Parathyroid adenoma (tissue), 2 donors: ENCODE results near the gene HORMAD2.

Experiments used
- H2AFZ ChIP-seq: fragments of 300-600 bp; sonication (generic); one replicate; pipeline ENCODE4 v1.7.0; 2017; ENCODE audit warnings: antibody characterized with exemption, mild to moderate bottlenecking
- H3K27ac ChIP-seq: fragments of 300-600 bp; sonication (generic); one replicate; pipeline ENCODE4 v1.7.0; 2017
- H3K27me3 ChIP-seq: fragments of 300-600 bp; sonication (generic); one replicate; pipeline ENCODE4 v1.7.0; 2017; ENCODE audit warnings: low read length; ENCODE audit not compliant: control insufficient read depth, insufficient read depth
- H3K36me3 ChIP-seq: fragments of 300-600 bp; sonication (generic); one replicate; pipeline ENCODE4 v1.7.0; 2017; ENCODE audit warnings: low read length; ENCODE audit not compliant: control insufficient read depth, insufficient read depth
- H3K4me1 ChIP-seq: fragments of 300-600 bp; sonication (generic); one replicate; pipeline ENCODE4 v1.7.0; 2017; ENCODE audit warnings: control low read depth
- H3K4me2 ChIP-seq: fragments of 300-600 bp; sonication (generic); one replicate; pipeline ENCODE4 v1.7.0; 2017; ENCODE audit warnings: low read length
- H3K4me3 ChIP-seq: fragments of 300-600 bp; sonication (generic); one replicate; pipeline ENCODE4 v1.7.0; 2017; ENCODE audit warnings: low read depth, low read length
- H3K79me2 ChIP-seq: fragments of 300-600 bp; sonication (generic); one replicate; pipeline ENCODE4 v1.7.0; 2017; ENCODE audit warnings: control low read depth
- H3K9ac ChIP-seq: fragments of 300-600 bp; sonication (generic); one replicate; pipeline ENCODE4 v1.7.0; 2017; ENCODE audit warnings: mild to moderate bottlenecking
- H3K9me3 ChIP-seq: fragments of 300-600 bp; sonication (generic); one replicate; pipeline ENCODE4 v1.7.0; 2017; ENCODE audit warnings: low read length; ENCODE audit not compliant: control insufficient read depth
- TF ChIP-seq, protein P1 (sequence below): fragments of 300-600 bp; sonication (generic); IDR thresholded peaks from one replicate; pipeline ENCODE4 v1.7.0; 2017; ENCODE audit warnings: antibody characterized with exemption, mild to moderate bottlenecking
- donor health status: primary hyperparathyroidism.

Gene HORMAD2

DNA sequence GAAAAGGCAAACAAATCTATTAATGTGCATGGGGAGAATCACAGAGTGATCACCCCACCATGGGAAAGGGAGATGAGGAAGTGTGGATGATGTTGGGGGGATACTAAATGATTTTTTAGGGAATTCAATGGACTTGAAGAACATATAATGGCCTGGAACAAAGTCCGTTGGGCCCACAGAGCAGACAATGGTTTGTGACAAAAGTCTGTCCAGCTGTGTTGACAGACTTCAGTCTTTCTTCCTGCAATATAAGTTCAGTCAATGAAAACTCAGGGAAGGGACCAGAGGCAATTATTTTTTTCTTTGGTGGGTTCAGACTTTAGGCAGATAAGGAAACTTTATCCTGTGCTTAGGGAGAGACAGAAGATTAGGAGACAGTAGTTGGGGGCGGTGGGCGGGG lies 18.0 kb upstream of the HORMAD2 start:
- Histone ChIP-seq H3K9ac (no peak overlapping the region), H3K4me2 (no peak overlapping the region), H3K9me3 (no peaks in the 10 kb centered on the region), H3K36me3 (no peaks in the 10 kb centered on the region), H3K4me3 (no peak overlapping the region), H3K79me2 (no peaks in the 10 kb centered on the region), H3K4me1 (no peaks in the 10 kb centered on the region), H3K27ac (no peak overlapping the region), H2AFZ (no peak overlapping the region), H3K27me3 (no peaks in the 10 kb centered on the region)
- TF ChIP-seq, protein P1, sequence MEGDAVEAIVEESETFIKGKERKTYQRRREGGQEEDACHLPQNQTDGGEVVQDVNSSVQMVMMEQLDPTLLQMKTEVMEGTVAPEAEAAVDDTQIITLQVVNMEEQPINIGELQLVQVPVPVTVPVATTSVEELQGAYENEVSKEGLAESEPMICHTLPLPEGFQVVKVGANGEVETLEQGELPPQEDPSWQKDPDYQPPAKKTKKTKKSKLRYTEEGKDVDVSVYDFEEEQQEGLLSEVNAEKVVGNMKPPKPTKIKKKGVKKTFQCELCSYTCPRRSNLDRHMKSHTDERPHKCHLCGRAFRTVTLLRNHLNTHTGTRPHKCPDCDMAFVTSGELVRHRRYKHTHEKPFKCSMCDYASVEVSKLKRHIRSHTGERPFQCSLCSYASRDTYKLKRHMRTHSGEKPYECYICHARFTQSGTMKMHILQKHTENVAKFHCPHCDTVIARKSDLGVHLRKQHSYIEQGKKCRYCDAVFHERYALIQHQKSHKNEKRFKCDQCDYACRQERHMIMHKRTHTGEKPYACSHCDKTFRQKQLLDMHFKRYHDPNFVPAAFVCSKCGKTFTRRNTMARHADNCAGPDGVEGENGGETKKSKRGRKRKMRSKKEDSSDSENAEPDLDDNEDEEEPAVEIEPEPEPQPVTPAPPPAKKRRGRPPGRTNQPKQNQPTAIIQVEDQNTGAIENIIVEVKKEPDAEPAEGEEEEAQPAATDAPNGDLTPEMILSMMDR: no peak

DNA sequence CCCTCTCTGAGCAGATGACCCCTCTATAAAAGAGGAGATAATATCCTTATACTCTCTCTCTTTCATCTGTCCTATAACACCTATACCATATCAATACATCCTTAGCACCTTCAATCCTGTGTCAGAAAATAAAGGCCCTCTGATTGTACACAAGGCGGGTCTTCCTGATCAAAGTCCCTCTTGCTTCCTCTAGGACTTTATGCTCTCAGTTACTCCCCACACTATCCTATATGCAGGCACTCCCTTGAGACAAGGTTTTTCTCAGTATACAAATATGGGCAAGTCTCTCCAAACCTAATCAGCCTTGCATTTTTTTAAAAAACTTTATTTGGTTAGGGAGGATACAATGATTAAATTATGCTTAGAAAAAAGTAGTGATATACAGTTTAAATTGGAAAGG lies 17.3 kb upstream of the HORMAD2 start:
- Histone ChIP-seq H3K27ac (no peak overlapping the region), H3K36me3 (no peaks in the 10 kb centered on the region), H3K27me3 (no peaks in the 10 kb centered on the region), H3K4me2 (no peak overlapping the region), H3K9ac (no peak overlapping the region), H2AFZ (no peak overlapping the region), H3K4me3 (no peak overlapping the region), H3K4me1 (no peaks in the 10 kb centered on the region), H3K79me2 (no peaks in the 10 kb centered on the region), H3K9me3 (no peaks in the 10 kb centered on the region)
- TF ChIP-seq, protein P1: no peak

DNA sequence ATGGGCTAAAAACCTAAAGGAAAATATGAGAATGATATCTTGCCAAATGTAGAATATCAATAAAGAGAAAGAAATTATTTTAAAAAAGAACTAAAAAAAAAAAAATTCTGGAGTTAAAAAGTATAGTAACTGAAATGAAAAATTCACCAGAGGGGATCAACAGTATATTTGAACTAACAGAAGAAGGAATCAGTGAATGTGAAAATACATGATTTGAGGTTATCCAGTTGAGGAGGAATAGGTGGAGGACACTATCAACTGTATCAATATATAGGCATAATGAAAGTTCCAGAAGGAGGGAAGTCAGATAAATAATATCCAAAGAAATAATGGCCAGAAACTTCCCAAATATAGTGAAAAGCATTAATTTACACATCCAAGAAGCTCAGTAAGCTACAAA lies 16.1 kb upstream of the HORMAD2 start:
- Histone ChIP-seq H3K79me2 (no peaks in the 10 kb centered on the region), H3K9me3 (no peaks in the 10 kb centered on the region), H3K27me3 (no peaks in the 10 kb centered on the region), H3K36me3 (no peaks in the 10 kb centered on the region), H3K4me2 (no peak overlapping the region), H3K4me3 (no peak overlapping the region), H3K4me1 (no peaks in the 10 kb centered on the region), H3K27ac (no peak overlapping the region), H2AFZ (no peak overlapping the region), H3K9ac (no peak overlapping the region)
- TF ChIP-seq, protein P1: no peak

DNA sequence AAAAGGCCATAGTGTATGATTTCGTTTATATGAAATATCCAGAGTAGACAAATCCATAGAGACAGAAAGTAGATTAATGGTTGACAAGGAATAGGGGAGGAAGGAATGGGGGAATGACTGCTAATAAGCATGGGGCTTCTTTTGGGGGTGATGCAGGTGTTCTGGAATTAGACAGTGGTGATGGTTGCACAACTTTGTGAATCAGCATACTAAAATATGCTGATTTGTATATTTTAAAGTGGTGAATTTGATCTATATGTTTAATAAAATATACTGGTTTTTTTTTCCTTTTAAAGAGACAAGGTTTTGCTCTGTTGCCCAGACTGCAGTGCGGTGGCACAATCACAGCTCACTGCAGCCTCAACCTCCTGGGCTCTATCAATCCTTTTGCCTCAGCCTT lies 6.5 kb upstream of the HORMAD2 start:
- H3K79me2 ChIP-seq: no peaks in the 10 kb centered on the region
- no peaks in the 10 kb centered on the region for H3K4me1 ChIP-seq
- no peaks in the 10 kb centered on the region for H3K27me3 ChIP-seq
- H3K4me2 ChIP-seq: no peak overlapping the region
- H3K9ac ChIP-seq: no peak overlapping the region
- no peaks in the 10 kb centered on the region for H3K36me3 ChIP-seq
- H2AFZ ChIP-seq: no peak overlapping the region
- no peak overlapping the region for H3K27ac ChIP-seq
- TF ChIP-seq, protein P1: no peak
- H3K4me3 ChIP-seq: no peak overlapping the region
- no peaks in the 10 kb centered on the region for H3K9me3 ChIP-seq

DNA sequence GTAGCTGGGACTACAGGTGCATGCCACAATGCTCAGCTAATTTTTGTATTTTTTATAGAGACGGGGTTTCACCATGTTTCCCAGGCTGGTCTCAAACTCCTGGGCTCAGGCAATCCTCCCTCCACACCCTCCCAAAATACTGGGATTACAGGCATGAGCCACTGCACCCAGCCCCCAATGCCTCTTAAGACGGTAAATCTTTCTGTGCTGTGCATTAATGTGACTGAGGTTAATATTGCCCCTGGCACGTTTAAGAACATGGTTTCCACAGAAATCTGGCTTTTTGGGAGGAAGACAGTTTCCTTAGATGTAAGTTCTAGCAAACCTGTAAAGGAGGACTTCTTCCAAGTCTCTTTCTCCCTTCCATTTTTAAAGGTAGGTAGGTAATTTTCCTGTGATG lies 6.1 kb upstream of the HORMAD2 start:
- Histone ChIP-seq H2AFZ (no peak overlapping the region), H3K36me3 (no peaks in the 10 kb centered on the region), H3K9ac (no peak overlapping the region), H3K27ac (no peak overlapping the region), H3K4me1 (no peaks in the 10 kb centered on the region), H3K4me3 (no peak overlapping the region), H3K4me2 (no peak overlapping the region), H3K9me3 (no peaks in the 10 kb centered on the region), H3K27me3 (no peaks in the 10 kb centered on the region), H3K79me2 (no peaks in the 10 kb centered on the region)
- TF ChIP-seq, protein P1: no peak
